ENCODE data around the gene TRIOBP.
"Not testable (repeated sequence)": the region's sequence is repeated elsewhere in the genome, so short reads cannot be mapped to it uniquely, and the experiment has no call there.

The TRIOBP gene

DNA sequence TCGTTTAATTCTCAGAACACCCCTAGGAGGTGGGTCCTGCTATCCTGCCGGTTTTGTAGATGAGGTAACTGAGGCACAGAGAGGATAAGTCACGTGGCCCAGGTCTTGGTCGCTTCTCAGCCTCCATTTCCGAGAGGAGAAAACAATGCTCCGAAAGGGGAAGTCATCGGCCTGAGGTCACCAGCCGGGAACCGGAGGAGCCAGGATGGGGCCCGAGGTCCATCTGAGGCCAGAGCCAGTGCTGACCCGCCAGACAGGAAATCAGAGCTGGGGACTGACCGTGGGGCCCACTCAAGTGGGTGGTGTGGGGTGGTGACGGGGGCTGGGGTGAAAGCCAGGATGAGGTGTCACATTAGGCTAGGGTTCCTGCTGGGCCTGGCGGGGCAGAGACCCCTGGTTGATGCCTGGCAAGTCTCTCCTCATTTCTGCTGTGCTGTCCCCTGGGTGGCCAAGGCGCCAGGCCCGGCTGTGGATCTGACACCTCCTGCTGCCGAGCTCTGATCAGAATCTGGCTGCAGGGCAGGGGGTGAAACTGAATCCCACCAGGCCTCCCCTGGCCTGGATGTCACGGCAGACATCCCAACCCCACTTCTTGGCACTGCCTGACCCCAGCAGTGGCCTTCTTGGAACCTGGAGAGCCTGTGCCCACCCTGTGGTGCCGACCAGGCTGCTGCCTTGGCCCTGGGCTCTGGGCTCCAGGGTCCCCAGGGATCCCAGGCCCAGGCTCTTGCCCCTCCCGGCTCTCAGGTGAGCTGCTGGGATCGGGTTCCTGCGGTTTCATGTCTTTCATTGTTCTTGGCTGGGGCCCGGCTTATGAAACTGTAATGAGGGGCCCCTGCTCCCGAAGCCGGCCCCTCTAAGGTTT, 12.0 kb downstream of the TRIOBP start:
- FAIRE-seq (no peak), DNase-seq (ENCODE audit: insufficient read length, low spot score) (no peak)
- no peak for TF ChIP-seq POU2F2 (IDR thresholded peaks at IDR 0.05; ENCODE audit: low read depth, low read length)
- no peak for TF ChIP-seq TAF1 (IDR thresholded peaks at IDR 0.05; ENCODE audit: low read depth, low read length)
- no peak for TF ChIP-seq PAX5 (IDR thresholded peaks at IDR 0.05; ENCODE audit: insufficient read depth, low read length, severe bottlenecking)
- TF ChIP-seq POLR2AphosphoS5 (IDR thresholded peaks at IDR 0.05; ENCODE audit: low read depth, low read length), result no peak
- no peak for TF ChIP-seq SPI1 (IDR thresholded peaks at IDR 0.05; ENCODE audit: low read depth, low read length)
- TF ChIP-seq POLR2A (IDR thresholded peaks at IDR 0.05; ENCODE audit: low read depth, low read length), result no peak

DNA sequence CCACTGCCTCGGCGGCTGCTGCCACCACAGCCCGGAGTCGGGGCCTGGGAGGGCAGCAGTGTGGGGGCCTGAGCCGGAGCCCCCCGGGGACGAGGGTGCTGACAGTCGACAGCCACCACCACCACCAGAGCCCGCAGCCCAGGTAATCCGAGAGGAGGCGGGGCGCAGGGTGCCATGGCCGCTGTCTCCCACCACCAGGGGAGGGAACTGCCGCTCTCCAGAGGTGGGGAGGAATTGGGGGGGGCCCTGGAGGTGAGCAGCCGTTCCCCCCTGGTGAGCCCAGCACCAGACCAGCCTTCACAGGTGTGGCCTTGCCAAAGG, 12.6 kb downstream of the TRIOBP start:
- TF ChIP-seq SPI1 (IDR thresholded peaks at IDR 0.05; ENCODE audit: low read depth, low read length) (no peak), TAF1 (IDR thresholded peaks at IDR 0.05; ENCODE audit: low read depth, low read length) (no peak), PAX5 (IDR thresholded peaks at IDR 0.05; ENCODE audit: insufficient read depth, low read length, severe bottlenecking) (no peak), POLR2A (IDR thresholded peaks at IDR 0.05; ENCODE audit: low read depth, low read length) (no peak), POU2F2 (IDR thresholded peaks at IDR 0.05; ENCODE audit: low read depth, low read length) (no peak), POLR2AphosphoS5 (IDR thresholded peaks at IDR 0.05; ENCODE audit: low read depth, low read length) (no peak)
- DNase-seq (ENCODE audit: insufficient read length, low spot score) (no peak), FAIRE-seq (no peak)

DNA sequence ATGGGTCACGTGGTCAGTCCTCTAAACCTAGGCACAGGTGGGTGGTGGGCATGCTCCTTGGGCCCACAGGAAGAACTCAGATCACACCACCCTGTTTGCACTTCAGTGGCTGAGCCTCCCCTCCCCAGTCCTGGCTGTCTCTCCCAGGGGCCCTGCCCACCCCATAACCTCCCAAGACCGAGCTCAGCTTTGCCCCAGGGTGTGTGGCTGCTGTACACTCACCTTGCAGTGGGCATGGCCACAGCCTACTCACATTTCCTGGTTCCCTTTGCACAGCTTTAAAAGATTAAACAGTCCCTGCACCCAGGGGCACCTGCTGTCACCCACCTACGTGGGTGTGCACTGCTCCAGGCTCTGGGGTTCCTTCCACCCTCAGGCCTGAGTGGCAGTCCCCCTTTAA, 13.8 kb downstream of the TRIOBP start:
- no peak for FAIRE-seq

DNA sequence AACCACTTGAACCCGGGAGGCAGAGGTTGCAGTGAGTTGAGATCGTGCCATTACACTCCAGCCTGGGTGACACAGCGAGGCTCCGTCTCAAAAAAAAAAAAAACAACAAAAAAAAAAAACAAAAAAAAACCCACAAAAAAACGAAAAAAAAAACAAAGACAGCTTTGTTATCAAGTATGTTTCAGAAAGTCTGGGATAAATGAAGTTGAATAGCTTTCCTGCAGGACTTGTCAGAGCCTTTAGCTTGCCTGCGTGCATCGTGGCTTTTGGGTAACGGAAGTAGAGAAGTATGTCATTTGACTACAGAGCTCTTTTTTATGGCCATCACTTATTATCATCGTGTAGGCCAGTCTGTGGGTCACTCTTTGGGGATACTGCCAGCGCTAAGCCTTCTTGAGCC, 14.6 kb downstream of the TRIOBP start:
- FAIRE-seq, result no peak
- TF ChIP-seq PAX5 (IDR thresholded peaks at IDR 0.05; ENCODE audit: insufficient read depth, low read length, severe bottlenecking), result no peak
- no peak for TF ChIP-seq POU2F2 (IDR thresholded peaks at IDR 0.05; ENCODE audit: low read depth, low read length)
- TF ChIP-seq SPI1 (IDR thresholded peaks at IDR 0.05; ENCODE audit: low read depth, low read length), result no peak
- TF ChIP-seq TAF1 (IDR thresholded peaks at IDR 0.05; ENCODE audit: low read depth, low read length), result no peak
- TF ChIP-seq POLR2AphosphoS5 (IDR thresholded peaks at IDR 0.05; ENCODE audit: low read depth, low read length), result no peak
- TF ChIP-seq POLR2A (IDR thresholded peaks at IDR 0.05; ENCODE audit: low read depth, low read length), result no peak
- DNase-seq (ENCODE audit: insufficient read length, low spot score), result no peak

More for the DNA sequence above, 13.8 kb downstream of the TRIOBP start:
- no peak for DNase-seq (ENCODE audit: insufficient read length, low spot score)
- TF ChIP-seq POLR2A (IDR thresholded peaks at IDR 0.05; ENCODE audit: low read depth, low read length) (no peak), SPI1 (IDR thresholded peaks at IDR 0.05; ENCODE audit: low read depth, low read length) (no peak), PAX5 (IDR thresholded peaks at IDR 0.05; ENCODE audit: insufficient read depth, low read length, severe bottlenecking) (no peak), POU2F2 (IDR thresholded peaks at IDR 0.05; ENCODE audit: low read depth, low read length) (no peak), TAF1 (IDR thresholded peaks at IDR 0.05; ENCODE audit: low read depth, low read length) (no peak), POLR2AphosphoS5 (IDR thresholded peaks at IDR 0.05; ENCODE audit: low read depth, low read length) (no peak)

DNA sequence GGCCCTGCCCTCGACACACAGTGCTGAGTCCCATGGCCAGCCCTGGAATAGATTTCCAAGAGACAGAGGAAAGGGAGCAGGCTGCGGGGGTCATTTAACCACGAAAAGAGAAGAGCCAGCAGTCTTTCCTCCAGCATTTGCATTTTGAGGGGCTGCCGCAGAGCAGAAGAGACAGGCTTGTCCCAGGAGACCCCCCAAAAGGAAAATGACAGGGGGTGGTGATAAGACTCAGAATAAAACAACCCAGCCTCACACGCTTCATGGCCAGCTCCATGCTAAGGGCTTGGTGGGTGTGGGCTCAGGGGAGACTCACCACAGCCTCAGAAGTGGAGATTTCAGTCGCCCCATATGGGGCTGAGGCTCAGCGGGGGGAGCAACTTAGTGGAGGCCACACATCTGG, 16.9 kb downstream of the TRIOBP start:
- TF ChIP-seq SPI1 (IDR thresholded peaks at IDR 0.05; ENCODE audit: low read depth, low read length), result no peak
- TF ChIP-seq PAX5 (IDR thresholded peaks at IDR 0.05; ENCODE audit: insufficient read depth, low read length, severe bottlenecking), result no peak
- TF ChIP-seq POU2F2 (IDR thresholded peaks at IDR 0.05; ENCODE audit: low read depth, low read length), result no peak
- TF ChIP-seq POLR2A (IDR thresholded peaks at IDR 0.05; ENCODE audit: low read depth, low read length), result no peak
- FAIRE-seq, result no peak
- DNase-seq (ENCODE audit: insufficient read length, low spot score), result no peak

DNA sequence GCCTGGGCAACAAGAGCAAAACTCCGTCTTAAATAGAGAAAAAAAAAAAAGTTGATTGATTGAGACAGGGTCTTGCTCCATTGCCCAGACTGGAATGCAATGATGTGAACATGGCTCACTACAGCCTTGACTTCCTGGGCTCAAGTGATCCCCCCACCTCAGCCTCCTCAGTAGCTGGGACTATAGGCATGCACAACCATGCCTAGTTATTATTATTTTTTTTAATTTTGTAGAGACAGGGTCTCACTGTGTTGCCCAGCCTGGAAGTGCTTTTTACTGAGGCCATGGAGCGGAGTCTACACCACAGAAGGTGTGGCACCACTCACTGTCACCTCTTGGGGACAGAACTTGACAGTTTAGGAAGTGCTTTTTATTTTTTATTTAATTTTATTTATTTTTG, 17.8 kb downstream of the TRIOBP start:
- TF ChIP-seq PAX5 (IDR thresholded peaks at IDR 0.05; ENCODE audit: insufficient read depth, low read length, severe bottlenecking) (no peak), POLR2A (IDR thresholded peaks at IDR 0.05; ENCODE audit: low read depth, low read length) (no peak), POLR2AphosphoS5 (IDR thresholded peaks at IDR 0.05; ENCODE audit: low read depth, low read length) (no peak), SPI1 (IDR thresholded peaks at IDR 0.05; ENCODE audit: low read depth, low read length) (no peak), TAF1 (IDR thresholded peaks at IDR 0.05; ENCODE audit: low read depth, low read length) (no peak), POU2F2 (IDR thresholded peaks at IDR 0.05; ENCODE audit: low read depth, low read length) (no peak)
- no peak for FAIRE-seq
- no peak for DNase-seq (ENCODE audit: insufficient read length, low spot score)

DNA sequence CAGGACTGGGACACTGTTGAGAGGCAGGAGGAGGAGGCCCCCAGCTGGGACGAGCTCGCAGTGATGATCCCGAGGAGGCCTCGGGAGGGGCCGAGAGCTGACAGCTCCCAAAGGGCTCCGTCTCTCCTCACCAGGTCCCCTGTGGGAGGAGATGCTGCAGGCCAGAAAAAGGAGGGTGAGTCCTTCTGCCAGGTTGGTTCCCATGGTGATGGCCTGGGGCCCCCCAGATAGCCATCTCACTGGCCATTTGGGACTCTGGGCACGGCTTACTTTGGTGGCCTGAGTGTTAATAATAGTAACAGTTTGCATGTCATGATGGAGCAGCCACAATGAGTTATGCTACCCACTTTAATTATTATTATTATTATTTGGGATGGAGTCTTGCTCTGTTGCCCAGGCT, 18.9 kb downstream of the TRIOBP start:
- FAIRE-seq, result no peak
- DNase-seq (ENCODE audit: insufficient read length, low spot score), result no peak
- TF ChIP-seq SPI1 (IDR thresholded peaks at IDR 0.05; ENCODE audit: low read depth, low read length) (no peak), PAX5 (IDR thresholded peaks at IDR 0.05; ENCODE audit: insufficient read depth, low read length, severe bottlenecking) (no peak), TAF1 (IDR thresholded peaks at IDR 0.05; ENCODE audit: low read depth, low read length) (no peak), POLR2A (IDR thresholded peaks at IDR 0.05; ENCODE audit: low read depth, low read length) (no peak)

DNA sequence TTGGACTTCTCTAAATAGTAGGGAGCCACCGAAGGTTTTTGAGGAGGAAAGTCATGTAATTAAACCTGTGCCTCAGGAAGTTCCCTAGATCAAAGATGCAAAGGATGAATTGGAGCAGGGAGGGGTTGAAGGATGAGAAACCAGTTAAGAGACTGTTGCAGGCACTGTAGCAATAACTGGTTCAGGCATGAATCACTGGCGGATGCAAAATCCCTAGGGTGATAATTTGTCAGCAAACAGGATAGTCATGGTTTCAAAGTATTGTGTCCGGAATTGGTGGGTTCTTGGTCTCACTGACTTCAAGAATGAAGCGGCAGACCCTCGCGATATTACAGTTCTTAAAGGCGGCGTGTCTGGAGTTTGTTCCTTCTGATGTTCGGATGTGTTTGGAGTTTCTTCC, 19.9 kb downstream of the TRIOBP start:
- FAIRE-seq (no peak), DNase-seq (ENCODE audit: insufficient read length, low spot score) (no peak)
- TF ChIP-seq TAF1 (IDR thresholded peaks at IDR 0.05; ENCODE audit: low read depth, low read length), result no peak
- no peak for TF ChIP-seq POU2F2 (IDR thresholded peaks at IDR 0.05; ENCODE audit: low read depth, low read length)
- TF ChIP-seq SPI1 (IDR thresholded peaks at IDR 0.05; ENCODE audit: low read depth, low read length), result no peak
- no peak for TF ChIP-seq POLR2A (IDR thresholded peaks at IDR 0.05; ENCODE audit: low read depth, low read length)
- TF ChIP-seq POLR2AphosphoS5 (IDR thresholded peaks at IDR 0.05; ENCODE audit: low read depth, low read length), result no peak
- TF ChIP-seq PAX5 (IDR thresholded peaks at IDR 0.05; ENCODE audit: insufficient read depth, low read length, severe bottlenecking), result no peak

DNA sequence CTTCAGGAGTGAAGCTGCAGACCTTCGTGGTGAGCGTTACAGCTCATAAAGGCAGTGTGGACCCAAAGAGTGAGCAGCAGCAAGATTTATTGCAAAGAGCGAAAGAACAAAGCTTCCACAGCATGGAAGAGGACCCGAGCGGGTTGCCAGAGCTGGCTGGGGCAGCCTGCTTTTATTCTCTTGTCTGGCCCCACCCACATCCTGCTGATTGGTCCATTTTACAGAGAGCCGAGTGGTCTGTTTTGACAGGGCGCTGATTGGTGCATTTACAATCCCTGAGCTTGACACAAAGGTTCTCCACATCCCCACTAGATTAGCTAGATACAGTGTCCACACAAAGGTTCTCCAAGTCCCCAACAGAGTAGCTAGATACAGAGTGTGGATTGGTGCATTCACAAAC, 20.4 kb downstream of the TRIOBP start:
- DNase-seq (ENCODE audit: insufficient read length, low spot score); FAIRE-seq: not testable (repeated sequence)

DNA sequence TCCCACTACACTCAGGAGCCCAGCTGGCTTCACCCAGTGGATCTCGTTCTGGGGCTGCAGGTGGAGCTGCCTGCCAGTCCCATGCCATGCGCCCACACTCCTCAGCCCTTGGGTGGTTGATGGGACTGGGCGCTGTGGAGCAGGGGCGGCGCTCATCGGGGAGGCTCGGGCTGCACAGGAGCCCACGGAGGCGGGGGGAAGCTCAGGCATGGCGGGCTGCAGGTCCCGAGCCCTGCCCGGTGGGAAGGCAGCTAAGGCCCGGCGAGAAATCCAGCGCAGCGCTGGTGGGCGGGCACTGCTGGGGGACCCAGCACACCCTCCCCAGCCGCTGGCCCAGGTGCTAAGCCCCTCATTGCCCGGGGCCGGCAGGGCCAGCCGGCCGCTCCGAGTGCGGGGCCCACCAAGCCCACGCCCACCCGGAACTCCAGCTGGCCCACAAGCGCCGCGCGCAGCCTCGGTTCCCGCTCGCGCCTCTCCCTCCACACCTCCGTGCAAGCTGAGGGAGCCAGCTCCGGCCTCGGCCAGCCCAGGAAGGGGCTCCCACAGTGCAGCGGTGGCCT, 21.0 kb downstream of the TRIOBP start:
- FAIRE-seq; DNase-seq (ENCODE audit: insufficient read length, low spot score): not testable (repeated sequence)
